GM23338 (cell line): ENCODE data around the gene SHISA3. TPM values are rescaled to one million over a fixed set of nuclear protein-coding genes. Genes with fewer than 3 reads are reported as not detected.
A peak's percentile ranks its signal among the peaks of the same experiment; 100 is the strongest.

Experiments
- ATAC-seq: fragments of 200-7000 bp; cut with Tn5 transposase; 3 replicates; pipeline ENCODE4 v1.9.1; 2020
- DNase-seq: peaks from one replicate; pipeline ENCODE4 v3.0.0-alpha.2; 2015; ENCODE audit warnings: low spot score
- H2AFZ ChIP-seq: fragments of 200-600 bp; sonication (generic); 2 replicates; pipeline ENCODE4 v1.8.0; 2016; ENCODE audit warnings: antibody characterized with exemption, mild to moderate bottlenecking, moderate library complexity
- H3F3A ChIP-seq: fragments of 200-600 bp; sonication (generic); replicated peaks from 2 replicates; pipeline ENCODE4 v1.8.0; 2017; ENCODE audit warnings: antibody characterized with exemption, mixed run types, low read depth
- H3K27ac ChIP-seq: fragments of 200-600 bp; sonication (generic); 2 replicates; pipeline ENCODE4 v1.6.1; 2016; ENCODE audit warnings: low read depth
- H3K27me3 ChIP-seq: fragments of 200-600 bp; sonication (generic); 2 replicates; pipeline ENCODE4 v1.8.0; 2016; ENCODE audit warnings: mild to moderate bottlenecking, mixed run types, moderate library complexity; ENCODE audit not compliant: insufficient read depth
- H3K36me3 ChIP-seq: fragments of 200-600 bp; sonication (generic); 2 replicates; pipeline ENCODE4 v1.8.0; 2016; ENCODE audit warnings: mild to moderate bottlenecking; ENCODE audit not compliant: insufficient read depth
- H3K4me1 ChIP-seq: fragments of 200-600 bp; sonication (generic); 2 replicates; pipeline ENCODE4 v1.8.0; 2016; ENCODE audit warnings: mild to moderate bottlenecking, moderate library complexity; ENCODE audit not compliant: insufficient read depth
- H3K4me2 ChIP-seq: fragments of 200-600 bp; sonication (generic); 2 replicates; pipeline ENCODE4 v1.7.1; 2017; ENCODE audit warnings: mixed run types
- H3K4me3 ChIP-seq: fragments of 200-600 bp; sonication (generic); 2 replicates; pipeline ENCODE4 v1.6.1; 2016; ENCODE audit warnings: mixed run types
- H3K79me2 ChIP-seq: fragments of 200-600 bp; sonication (generic); replicated peaks from 2 replicates; pipeline ENCODE4 v1.8.0; 2017; ENCODE audit warnings: mild to moderate bottlenecking; ENCODE audit not compliant: insufficient read depth
- H3K9me2 ChIP-seq: fragments of 200-600 bp; sonication (generic); 2 replicates; pipeline ENCODE4 v1.8.0; 2017; ENCODE audit not compliant: insufficient read depth
- H4K20me1 ChIP-seq: fragments of 200-600 bp; sonication (generic); replicated peaks from 2 replicates; pipeline ENCODE4 v1.8.0; 2017; ENCODE audit warnings: mild to moderate bottlenecking; ENCODE audit not compliant: insufficient read depth
- H3K27ac Mint-ChIP-seq: 2 replicates; pipeline ENCODE4 v1.8.0; 2020; ENCODE audit warnings: inconsistent platforms, mild to moderate bottlenecking, moderate library complexity, mixed read lengths
- H3K27me3 Mint-ChIP-seq: 3 replicates; pipeline ENCODE4 v1.8.0; 2022; ENCODE audit warnings: low read depth, mild to moderate bottlenecking, moderate library complexity, mixed read lengths, inconsistent platforms; ENCODE audit not compliant: insufficient read depth, poor library complexity
- H3K36me3 Mint-ChIP-seq: 3 replicates; pipeline ENCODE4 v1.8.0; 2021; ENCODE audit warnings: low read depth, mild to moderate bottlenecking, inconsistent platforms, moderate library complexity, mixed read lengths
- H3K4me1 Mint-ChIP-seq: 3 replicates; pipeline ENCODE4 v1.8.0; 2020; ENCODE audit warnings: mild to moderate bottlenecking, inconsistent platforms, mixed read lengths
- H3K4me3 Mint-ChIP-seq: 3 replicates; pipeline ENCODE4 v1.8.0; 2021; ENCODE audit warnings: moderate library complexity, mild to moderate bottlenecking, inconsistent platforms, mixed read lengths
- H3K9me3 Mint-ChIP-seq: 3 replicates; pipeline ENCODE4 v1.8.0; 2020; ENCODE audit warnings: moderate library complexity, mild to moderate bottlenecking, inconsistent platforms, mixed read lengths
- ETS1 ChIP-seq: IDR thresholded peaks from 2 replicates; pipeline ENCODE4 v1.6.1; 2016; ENCODE audit warnings: antibody characterized with exemption
- EZH2 ChIP-seq: fragments of 200-600 bp; sonication (generic); IDR thresholded peaks from one replicate; pipeline ENCODE4 v1.8.0; 2017; ENCODE audit warnings: antibody characterized with exemption, mild to moderate bottlenecking, low read depth; ENCODE audit not compliant: unreplicated experiment
- POLR2AphosphoS5 ChIP-seq: IDR thresholded peaks from 2 replicates; pipeline ENCODE4 v1.6.1; 2016; ENCODE audit warnings: antibody characterized with exemption, low read depth
- STAT1 ChIP-seq: IDR thresholded peaks from one replicate; pipeline ENCODE4 v1.6.1; 2016; ENCODE audit warnings: antibody characterized with exemption; ENCODE audit not compliant: unreplicated experiment
- ZNF462 ChIP-seq: fragments of 250-450 bp; sonication (Bioruptor Pico); IDR thresholded peaks from 2 replicates; pipeline ENCODE4 v1.5.0; 2020; ENCODE audit warnings: mild to moderate bottlenecking, moderate library complexity
- polyA plus RNA-seq: library from polyadenylated mRNA; unstranded; fragments of >200 nt; fragmentation: Nextera tagmentation; extraction: Ambion mirVana; gene quantifications from 2 replicates; pipeline ENCODE4 v1.2.1, GENCODE V29; 2016
- total RNA-seq: library from RNA; depleted of rRNA; stranded (reverse); fragments of >200 nt; shearing (Covaris generic); gene quantifications from 2 replicates; pipeline ENCODE4 v1.2.3, GENCODE V29; 2014

The SHISA3 gene
- total and polyA plus RNA-seq, 2 experiments from 2014 or later, result 4.4 to 5.0 TPM

GRCh38 chr4:42398171-42398870, 1.0 kb downstream of the SHISA3 start (continued):
- TF ChIP-seq ZNF462 (CRISPR knock-in tag) (no peak), STAT1 (no peak)

- H3K27ac ChIP-seq, result no peak overlapping the region
- H3K4me3 Mint-ChIP-seq, result peak overlapping the region; percentile 87
- peak overlapping the region; percentile 85 for H2AFZ ChIP-seq
- peak; percentile 73 for DNase-seq
- peak; percentile 41 for ATAC-seq
- H3K4me3 ChIP-seq, result peak overlapping the region; percentile 64
- peaks cover 79% of the 10 kb centered on the region for H3K27me3 ChIP-seq
- no peak overlapping the region for H3K27ac Mint-ChIP-seq
- no peak for TF ChIP-seq ETS1
- TF ChIP-seq EZH2, result peak; percentile 70
- no peak for TF ChIP-seq POLR2AphosphoS5
- no peak for TF ChIP-seq STAT1
- no peaks in the 10 kb centered on the region for H3K79me2 ChIP-seq
- H3K4me2 ChIP-seq, result peak overlapping the region; percentile 88
- peaks cover 11% of the 10 kb centered on the region for H3K36me3 Mint-ChIP-seq
- H3K4me1 Mint-ChIP-seq, result peaks cover 61% of the 10 kb centered on the region
- H3K9me2 ChIP-seq, result no peaks in the 10 kb centered on the region
- H3F3A ChIP-seq, result peaks cover 22% of the 10 kb centered on the region
- peaks cover 62% of the 10 kb centered on the region for H3K27me3 Mint-ChIP-seq
- no peaks in the 10 kb centered on the region for H3K36me3 ChIP-seq
- H4K20me1 ChIP-seq, result no peaks in the 10 kb centered on the region
- peaks cover 50% of the 10 kb centered on the region for H3K4me1 ChIP-seq
- H3K9me3 Mint-ChIP-seq, result peaks cover 6% of the 10 kb centered on the region; the same call in 2 of the 3 replicates
Observed at GRCh38 chr4:42398871-42399331, 1.6 kb downstream of the SHISA3 start.
